Kidney tubule cell (primary cell): ENCODE measurements around the gene EPS8L2.

Experiments used
- DNase-seq: peaks from one replicate; pipeline ENCODE4 v3.0.0-alpha.2; 2018; ENCODE audit warnings: low spot score

The EPS8L2 gene

GRCh38 chr11:763073-763463, 57.0 kb downstream of the EPS8L2 start:
- DNase-seq, result no peak

- DNase-seq, result no peak
These were observed 57.7 kb downstream of the EPS8L2 start for GRCh38 chr11:763549-764321.

- DNase-seq, result no peak
These were observed 58.4 kb downstream of the EPS8L2 start for GRCh38 chr11:764322-765024.

GRCh38 chr11:765025-765801, 59.2 kb downstream of the EPS8L2 start:
- DNase-seq, result peak; percentile 70

GRCh38 chr11:765802-766091, 59.7 kb downstream of the EPS8L2 start:
- DNase-seq, result no peak

- no peak for DNase-seq
These were observed 60.3 kb downstream of the EPS8L2 start for GRCh38 chr11:766106-766935.

GRCh38 chr11:766936-767210, 60.8 kb downstream of the EPS8L2 start:
- DNase-seq, result no peak

GRCh38 chr11:767238-767637, 61.2 kb downstream of the EPS8L2 start:
- no peak for DNase-seq

- DNase-seq, result no peak
These were observed 64.0 kb downstream of the EPS8L2 start for GRCh38 chr11:769887-770641.

GRCh38 chr11:770642-771616, 64.9 kb downstream of the EPS8L2 start:
- DNase-seq, result no peak

- no peak for DNase-seq
These were observed 65.7 kb downstream of the EPS8L2 start for GRCh38 chr11:771617-772204.

GRCh38 chr11:772429-773390, 66.7 kb downstream of the EPS8L2 start:
- DNase-seq, result no peak

- no peak for DNase-seq
These were observed 67.4 kb downstream of the EPS8L2 start for GRCh38 chr11:773425-773824.

GRCh38 chr11:773830-774229, 67.8 kb downstream of the EPS8L2 start:
- DNase-seq, result no peak

- DNase-seq, result peak; percentile 60
These were observed 69.0 kb downstream of the EPS8L2 start for GRCh38 chr11:774873-775592.

GRCh38 chr11:776263-776560, 70.2 kb downstream of the EPS8L2 start:
- DNase-seq, result no peak

GRCh38 chr11:776561-777287, 70.7 kb downstream of the EPS8L2 start:
- DNase-seq, result peak; percentile 28
